ENCODE results near the gene CLTC.

CLTC gene

GRCh38 chr17:59733697-59734096, 114.0 kb downstream of the CLTC start:
- no peak for DNase-seq

GRCh38 chr17:59734226-59734625, 114.5 kb downstream of the CLTC start:
- DNase-seq = no peak

DNA sequence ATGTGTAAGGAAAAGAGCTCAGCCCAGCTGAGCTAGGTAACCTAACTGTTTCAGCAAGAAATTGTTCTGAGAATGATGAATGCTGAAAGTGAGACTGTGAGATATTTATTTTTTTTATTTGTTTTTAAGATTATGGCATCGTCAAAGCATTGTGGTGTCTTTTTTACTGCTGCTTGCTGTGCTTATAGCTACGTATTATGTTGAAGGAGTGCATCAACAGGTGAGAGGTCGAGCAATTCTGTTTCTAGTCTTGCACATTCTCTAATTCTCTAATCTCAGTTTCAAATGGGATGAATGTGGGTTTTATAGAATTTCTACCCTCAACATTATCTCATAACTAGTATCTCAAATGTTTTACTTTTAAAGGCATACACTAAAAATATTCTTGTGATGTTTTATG, 117.6 kb downstream of the CLTC start:
- DNase-seq = no peak

DNA sequence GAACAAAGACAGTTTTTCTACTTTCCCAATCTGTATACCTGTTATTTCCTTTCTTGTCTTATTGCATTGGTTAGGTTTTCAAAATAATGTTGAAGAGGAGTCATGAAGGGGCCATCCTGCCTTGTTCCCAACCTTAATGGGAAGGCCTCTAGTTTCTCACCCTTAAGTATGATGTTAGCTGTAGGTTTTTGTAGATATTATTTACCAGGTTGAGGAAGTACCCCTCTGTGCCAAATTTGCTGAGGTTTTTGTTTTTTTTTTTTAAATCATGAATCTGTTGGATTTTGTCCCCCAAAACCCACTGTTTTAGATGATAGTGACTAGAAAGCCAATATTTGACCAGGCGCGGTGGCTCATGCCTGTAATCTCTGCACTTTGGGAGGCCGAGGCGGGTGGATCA, 124.1 kb downstream of the CLTC start:
- DNase-seq = no peak

- no peak for DNase-seq
These were observed 125.3 kb downstream of the CLTC start for GRCh38 chr17:59745040-59745439.
